Fibroblast of lung (primary cell): Measurements from ENCODE around the gene ATP9B. TPM values are rescaled to one million over a fixed set of nuclear protein-coding genes. Genes with fewer than 3 reads are reported as not detected.

Source experiments
- DNase-seq, 2 donors: peaks; one replicate each; pipeline versions ENCODE4 v3.0.0 to v3.0.0-alpha.2; 2010; ENCODE audit warnings: low read depth in 2 of 2
- H2AFZ ChIP-seq: 2 replicates; pipeline ENCODE4 v1.5.1; 2012; ENCODE audit warnings: low read length, control low read depth, inconsistent platforms
- H3K27ac ChIP-seq: 2 replicates; pipeline ENCODE4 v1.5.1; 2011; ENCODE audit warnings: low read length, control low read depth; ENCODE audit not compliant: insufficient read depth
- H3K27me3 ChIP-seq: 2 replicates; pipeline ENCODE4 v1.5.1; 2011; ENCODE audit warnings: mild to moderate bottlenecking, low read length; ENCODE audit not compliant: control insufficient read depth, insufficient read depth
- H3K36me3 ChIP-seq: 2 replicates; pipeline ENCODE4 v1.5.1; 2011; ENCODE audit warnings: low read length; ENCODE audit not compliant: control insufficient read depth, insufficient read depth
- H3K4me1 ChIP-seq: 2 replicates; pipeline ENCODE4 v1.5.1; 2011; ENCODE audit warnings: low read length; ENCODE audit not compliant: control insufficient read depth, insufficient read depth; ENCODE audit errors: extremely low read depth
- H3K4me2 ChIP-seq: 2 replicates; pipeline ENCODE4 v1.5.1; 2011; ENCODE audit warnings: low read length, control low read depth; ENCODE audit not compliant: insufficient read depth; ENCODE audit errors: extremely low read depth
- H3K4me3 ChIP-seq, 4 experiments: fragments of 200-600 bp in 1 of 4; sonication (generic) in 1 of 4; replicated peaks in 1 of 4; 2 replicates each; pipeline ENCODE4 v1.5.1; 2011 to 2016; ENCODE audit warnings: low read length in 4 of 4, low read depth in 3 of 4, mild to moderate bottlenecking in 3 of 4, control low read depth in 2 of 4, inconsistent platforms in 1 of 4, mixed read lengths in 1 of 4; ENCODE audit not compliant: insufficient read depth in 1 of 4; ENCODE audit errors: control extremely low read depth in 1 of 4
- H3K79me2 ChIP-seq: 2 replicates; pipeline ENCODE4 v1.5.1; 2012; ENCODE audit warnings: mild to moderate bottlenecking, low read length, inconsistent platforms; ENCODE audit not compliant: control insufficient read depth, insufficient read depth
- H3K9ac ChIP-seq: 2 replicates; pipeline ENCODE4 v1.5.1; 2011; ENCODE audit warnings: mild to moderate bottlenecking, low read length, control low read depth; ENCODE audit not compliant: insufficient read depth
- H3K9me3 ChIP-seq: 2 replicates; pipeline ENCODE4 v1.5.1; 2012; ENCODE audit warnings: low read depth, low read length; ENCODE audit not compliant: control insufficient read depth, insufficient read depth
- H4K20me1 ChIP-seq: 2 replicates; pipeline ENCODE4 v1.5.1; 2011; ENCODE audit warnings: low read length; ENCODE audit not compliant: control insufficient read depth, insufficient read depth; ENCODE audit errors: extremely low read depth
- EZH2 ChIP-seq: IDR thresholded peaks from 2 replicates; pipeline ENCODE4 v1.5.1; 2012; ENCODE audit warnings: low read length, control low read depth, mild to moderate bottlenecking; ENCODE audit errors: missing control alignments
- polyA plus RNA-seq, 2 donors: library from polyadenylated mRNA; depleted of rRNA in 1 of 2; stranded (reverse) in 1 of 2; unstranded in 1 of 2; fragments of >200 nt; gene quantifications; 2 replicates each; pipeline ENCODE4 v1.2.1, GENCODE V29; 2011 to 2012; ENCODE audit warnings: missing spikeins in 1 of 2
- total RNA-seq: library from RNA; depleted of rRNA; stranded (reverse); fragments of >200 nt; gene quantifications from 2 replicates; pipeline ENCODE4 v1.2.1, GENCODE V29; 2014
- TF ChIP-seq, protein P1 (sequence below), 2 donors: IDR thresholded peaks in 1 of 2; conservative IDR thresholded peaks in 1 of 2; 1 replicate in 1 of 2; 2 replicates in 1 of 2; pipeline ENCODE4 v1.5.1; 2011 to 2012; ENCODE audit warnings: low read length in 2 of 2, control low read depth in 1 of 2, inconsistent platforms in 1 of 2, low read depth in 1 of 2, mild to moderate bottlenecking in 1 of 2

ATP9B gene
- total and polyA plus RNA-seq, 2 donors (not counting 1 experiment from before 2014, with no cell fraction given) = 11.2 to 27.7 TPM

DNA sequence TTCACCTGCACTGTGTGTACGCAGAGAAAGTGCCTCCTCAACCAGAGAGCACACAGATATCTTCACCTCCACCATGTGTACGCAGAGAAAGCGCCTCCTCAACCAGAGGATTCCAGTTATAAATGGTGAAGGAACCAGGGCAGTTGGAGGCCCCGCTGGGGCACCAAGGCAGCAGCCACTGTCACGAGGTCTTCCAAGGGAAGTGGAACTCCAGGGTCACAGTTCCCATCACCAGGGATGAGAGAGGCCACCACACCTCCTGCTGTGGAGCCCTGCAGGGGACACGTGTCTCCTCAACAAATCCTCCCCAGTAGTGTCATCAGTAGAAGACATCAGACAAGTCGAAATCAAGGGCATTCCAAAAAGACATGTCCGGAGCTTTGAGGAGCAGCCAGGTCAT is 298.3 kb downstream of the ATP9B start:
- H3K4me3 ChIP-seq = no peak overlapping the region
- H3K27me3 ChIP-seq = no peaks in the 10 kb centered on the region

DNA sequence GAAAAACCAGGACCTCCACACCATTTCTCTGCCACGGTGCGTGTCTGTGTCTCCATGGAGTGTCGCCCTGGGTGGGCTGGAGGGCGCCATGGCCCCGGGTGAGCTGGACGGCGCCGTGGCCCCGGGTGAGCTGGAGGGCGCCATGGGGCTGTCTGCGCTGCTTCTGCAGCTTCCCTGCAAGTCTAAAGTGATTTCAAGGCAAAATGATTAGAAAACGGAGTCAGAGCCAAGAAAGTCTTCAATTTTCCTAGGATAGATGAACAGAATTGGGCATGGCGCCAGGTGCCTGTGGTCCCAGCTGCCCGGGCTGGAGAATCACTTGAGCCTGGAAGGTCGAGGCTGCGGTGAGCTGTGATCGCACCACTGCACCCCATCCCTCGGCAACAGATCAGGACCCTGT is 298.8 kb downstream of the ATP9B start:
- H2AFZ ChIP-seq = no peak overlapping the region
- no peaks in the 10 kb centered on the region for H3K79me2 ChIP-seq
- no peak for TF ChIP-seq EZH2
- TF ChIP-seq, protein P1, sequence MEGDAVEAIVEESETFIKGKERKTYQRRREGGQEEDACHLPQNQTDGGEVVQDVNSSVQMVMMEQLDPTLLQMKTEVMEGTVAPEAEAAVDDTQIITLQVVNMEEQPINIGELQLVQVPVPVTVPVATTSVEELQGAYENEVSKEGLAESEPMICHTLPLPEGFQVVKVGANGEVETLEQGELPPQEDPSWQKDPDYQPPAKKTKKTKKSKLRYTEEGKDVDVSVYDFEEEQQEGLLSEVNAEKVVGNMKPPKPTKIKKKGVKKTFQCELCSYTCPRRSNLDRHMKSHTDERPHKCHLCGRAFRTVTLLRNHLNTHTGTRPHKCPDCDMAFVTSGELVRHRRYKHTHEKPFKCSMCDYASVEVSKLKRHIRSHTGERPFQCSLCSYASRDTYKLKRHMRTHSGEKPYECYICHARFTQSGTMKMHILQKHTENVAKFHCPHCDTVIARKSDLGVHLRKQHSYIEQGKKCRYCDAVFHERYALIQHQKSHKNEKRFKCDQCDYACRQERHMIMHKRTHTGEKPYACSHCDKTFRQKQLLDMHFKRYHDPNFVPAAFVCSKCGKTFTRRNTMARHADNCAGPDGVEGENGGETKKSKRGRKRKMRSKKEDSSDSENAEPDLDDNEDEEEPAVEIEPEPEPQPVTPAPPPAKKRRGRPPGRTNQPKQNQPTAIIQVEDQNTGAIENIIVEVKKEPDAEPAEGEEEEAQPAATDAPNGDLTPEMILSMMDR (conservative IDR thresholded peaks at IDR 0.05 in 1 of 2, IDR thresholded peaks at IDR 0.05 in 1 of 2; ENCODE audit: low read depth in 1 of 2, low read length in 2 of 2) = no peak
- H3K27me3 ChIP-seq = no peaks in the 10 kb centered on the region
- peaks cover 15% of the 10 kb centered on the region for H3K4me1 ChIP-seq
- no peak overlapping the region for H3K4me2 ChIP-seq
- H3K9me3 ChIP-seq = no peaks in the 10 kb centered on the region
- no peaks in the 10 kb centered on the region for H4K20me1 ChIP-seq
- H3K27ac ChIP-seq = no peak overlapping the region
- DNase-seq = peak; percentile 70 to 74
- H3K36me3 ChIP-seq = no peaks in the 10 kb centered on the region
- no peak overlapping the region for H3K9ac ChIP-seq
- H3K4me3 ChIP-seq = no peak overlapping the region

More for the DNA sequence above, 298.3 kb downstream of the ATP9B start:
- Histone ChIP-seq H3K9me3 (no peaks in the 10 kb centered on the region), H3K27ac (no peak overlapping the region), H3K36me3 (no peaks in the 10 kb centered on the region), H3K4me2 (no peak overlapping the region), H3K79me2 (no peaks in the 10 kb centered on the region), H2AFZ (no peak overlapping the region), H3K9ac (no peak overlapping the region), H3K4me1 (peaks cover 15% of the 10 kb centered on the region), H4K20me1 (no peaks in the 10 kb centered on the region)
- no peak for DNase-seq
- TF ChIP-seq, protein P1 (conservative IDR thresholded peaks at IDR 0.05 in 1 of 2, IDR thresholded peaks at IDR 0.05 in 1 of 2; ENCODE audit: low read depth in 1 of 2, low read length in 2 of 2) = no peak
- no peak for TF ChIP-seq EZH2

DNA sequence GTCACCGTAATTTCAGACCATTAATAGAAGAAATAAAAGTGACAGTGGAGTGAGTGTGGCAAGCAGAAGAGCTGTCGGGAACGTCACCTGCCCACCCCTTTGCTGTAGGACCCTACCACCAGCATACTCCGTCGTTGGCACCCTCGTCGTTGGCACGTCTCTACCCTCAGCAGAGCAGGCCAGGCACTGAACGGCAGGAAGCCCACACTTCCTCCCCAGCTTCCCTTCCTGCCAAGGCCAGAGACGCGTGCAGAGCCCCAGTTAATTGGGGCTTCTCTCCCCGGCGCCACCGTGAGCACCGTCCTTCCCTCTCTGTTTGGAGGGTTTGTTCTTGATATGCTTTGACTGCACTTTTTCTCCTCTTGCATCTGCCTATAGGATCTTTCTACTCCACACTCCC is 299.5 kb downstream of the ATP9B start:
- no peaks in the 10 kb centered on the region for H4K20me1 ChIP-seq
- H3K4me2 ChIP-seq = no peak overlapping the region
- no peaks in the 10 kb centered on the region for H3K27me3 ChIP-seq
- H3K27ac ChIP-seq = no peak overlapping the region
- no peaks in the 10 kb centered on the region for H3K79me2 ChIP-seq
- H3K4me3 ChIP-seq = no peak overlapping the region
- no peak for DNase-seq
- no peaks in the 10 kb centered on the region for H3K36me3 ChIP-seq
- no peaks in the 10 kb centered on the region for H3K9me3 ChIP-seq
- H3K4me1 ChIP-seq = peaks cover 15% of the 10 kb centered on the region
- H2AFZ ChIP-seq = no peak overlapping the region
- no peak overlapping the region for H3K9ac ChIP-seq
- TF ChIP-seq, protein P1 (conservative IDR thresholded peaks at IDR 0.05 in 1 of 2, IDR thresholded peaks at IDR 0.05 in 1 of 2; ENCODE audit: low read depth in 1 of 2, low read length in 2 of 2) = no peak
- no peak for TF ChIP-seq EZH2
